ENCODE results near the gene OASL.

The OASL gene

DNA sequence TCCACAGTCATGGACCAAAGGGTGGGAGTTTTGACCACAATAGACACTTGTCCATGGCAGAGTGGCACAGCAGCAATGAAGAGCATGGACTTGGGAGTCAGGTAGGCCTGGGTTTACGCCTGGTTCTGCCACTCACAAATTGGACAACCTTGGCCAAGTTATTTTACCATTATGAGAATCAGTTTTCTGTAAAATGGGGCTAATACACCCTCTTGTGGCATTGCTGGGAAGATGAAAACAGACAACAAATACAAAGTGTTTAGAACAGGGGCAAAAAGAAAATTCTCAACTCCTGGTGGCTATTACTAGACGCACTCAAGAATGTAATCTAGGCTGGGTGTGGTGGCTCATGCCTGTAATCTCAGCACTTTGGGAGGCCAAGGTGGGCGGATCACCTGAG is 25.3 kb downstream of the OASL start:
- no peak for DNase-seq

DNA sequence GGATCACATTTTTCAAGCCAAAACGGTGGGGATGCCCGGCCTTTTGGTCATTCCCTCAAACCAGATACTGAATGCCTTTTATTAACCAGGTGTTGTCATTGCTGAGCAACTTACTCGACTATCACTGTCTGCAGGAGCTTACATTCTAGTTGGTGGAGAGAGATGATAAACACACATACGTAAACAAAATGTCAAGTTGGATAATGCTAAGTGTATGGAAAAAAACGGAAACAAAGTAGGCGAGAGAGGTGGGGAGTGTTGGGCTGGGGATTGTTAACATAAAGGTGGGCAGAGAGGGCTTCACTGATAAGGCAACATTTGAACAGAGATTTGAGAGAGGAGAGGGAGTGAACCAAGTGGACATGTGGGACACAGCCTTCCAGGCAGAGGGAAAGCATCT is 27.2 kb downstream of the OASL start:
- DNase-seq = no peak

DNA sequence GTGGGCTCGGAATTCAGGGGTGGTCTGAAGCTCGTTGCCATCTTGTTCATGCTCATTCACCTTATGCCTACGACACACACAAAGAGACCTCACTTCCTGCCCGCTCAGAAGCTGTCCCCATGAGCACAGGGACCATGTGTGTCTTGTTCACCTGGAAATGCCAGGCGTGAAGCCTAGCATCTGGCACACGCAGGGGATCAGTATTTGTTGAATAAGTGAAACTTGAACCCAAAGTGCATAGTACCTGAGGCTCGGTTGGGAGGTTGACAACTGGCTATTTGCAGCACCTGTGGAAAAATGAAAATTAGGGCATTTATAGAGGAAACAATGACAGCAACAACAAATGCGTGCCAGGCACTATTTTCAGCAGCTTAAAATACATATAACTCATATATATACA is 28.2 kb downstream of the OASL start:
- DNase-seq = no peak

DNA sequence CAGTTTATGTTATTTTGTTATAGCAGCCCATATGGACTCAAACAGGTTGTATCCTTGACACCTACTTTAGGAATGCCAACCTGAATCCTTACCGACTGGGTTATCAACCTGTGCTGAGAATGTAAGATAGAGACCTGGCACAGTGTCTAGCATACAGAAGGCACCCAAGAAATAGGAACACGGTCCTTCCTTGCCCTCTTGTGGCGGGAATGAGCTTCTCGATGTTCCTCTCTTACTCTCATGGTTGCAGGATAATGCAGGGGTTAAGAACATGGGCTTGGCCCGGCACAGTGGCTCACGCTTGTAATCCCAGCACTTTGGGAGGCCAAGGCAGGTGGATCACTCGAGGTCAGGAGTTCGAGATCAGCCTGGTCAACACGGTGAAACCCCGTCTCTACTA is 29.3 kb downstream of the OASL start:
- DNase-seq = no peak

DNA sequence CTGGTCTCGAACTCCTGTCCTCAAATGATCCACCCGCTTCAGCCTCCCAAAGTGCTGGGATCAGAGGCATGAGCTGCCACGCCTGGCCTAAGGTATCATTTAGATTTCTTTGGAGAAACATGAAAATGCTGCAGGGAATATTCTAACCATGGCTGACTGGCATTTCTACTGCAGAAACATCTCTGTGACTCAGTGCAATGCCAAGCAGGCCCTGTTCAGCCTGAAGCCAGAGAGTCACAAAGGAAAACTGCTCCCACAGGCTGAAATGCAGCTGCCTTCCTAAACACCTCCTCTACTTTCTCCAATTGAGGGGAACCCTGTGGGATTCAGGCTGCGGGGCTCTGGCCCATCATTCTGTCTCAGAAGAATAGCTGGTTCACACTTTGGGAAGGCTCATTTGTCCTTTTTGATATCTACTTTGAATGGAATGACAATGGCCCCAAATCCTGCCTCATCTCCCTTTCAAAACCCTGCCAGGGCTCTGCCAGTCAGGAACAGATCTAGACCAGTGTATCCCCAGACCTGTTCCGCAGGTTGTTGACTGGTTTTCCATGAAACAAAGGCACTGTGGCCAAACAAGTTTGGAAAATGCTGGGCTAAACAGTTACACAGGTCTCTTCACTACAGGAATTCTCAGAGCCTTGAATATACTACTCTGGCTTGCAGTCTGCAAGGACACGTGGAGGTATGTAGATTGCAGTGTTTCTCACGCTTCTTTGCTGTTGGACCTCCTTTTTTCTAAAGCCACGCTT is 30.5 kb downstream of the OASL start:
- no peak for DNase-seq

DNA sequence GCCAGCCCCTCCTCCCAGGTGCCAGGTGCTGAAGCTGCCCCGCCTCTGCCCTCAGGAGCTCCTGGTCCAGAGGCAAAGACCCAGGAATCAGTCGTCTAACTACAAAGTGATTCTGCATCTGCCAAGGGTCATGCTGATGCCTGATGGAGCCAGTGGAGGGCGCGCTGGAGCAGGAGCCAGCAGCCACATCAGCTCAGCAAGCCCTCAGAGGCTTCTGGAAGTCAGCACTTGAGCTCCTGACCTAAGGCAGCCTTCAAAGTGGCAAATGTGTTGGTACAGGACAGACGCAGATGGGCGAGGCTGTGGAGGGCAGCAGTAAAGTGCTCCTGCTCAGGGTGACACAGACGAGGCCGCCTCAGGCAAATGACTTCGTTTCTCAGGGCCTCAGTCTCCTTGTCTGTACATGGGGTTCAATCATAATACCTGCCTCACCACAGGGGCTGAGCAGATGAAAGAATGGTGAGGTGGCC is 33.7 kb downstream of the OASL start:
- DNase-seq = no peak

DNA sequence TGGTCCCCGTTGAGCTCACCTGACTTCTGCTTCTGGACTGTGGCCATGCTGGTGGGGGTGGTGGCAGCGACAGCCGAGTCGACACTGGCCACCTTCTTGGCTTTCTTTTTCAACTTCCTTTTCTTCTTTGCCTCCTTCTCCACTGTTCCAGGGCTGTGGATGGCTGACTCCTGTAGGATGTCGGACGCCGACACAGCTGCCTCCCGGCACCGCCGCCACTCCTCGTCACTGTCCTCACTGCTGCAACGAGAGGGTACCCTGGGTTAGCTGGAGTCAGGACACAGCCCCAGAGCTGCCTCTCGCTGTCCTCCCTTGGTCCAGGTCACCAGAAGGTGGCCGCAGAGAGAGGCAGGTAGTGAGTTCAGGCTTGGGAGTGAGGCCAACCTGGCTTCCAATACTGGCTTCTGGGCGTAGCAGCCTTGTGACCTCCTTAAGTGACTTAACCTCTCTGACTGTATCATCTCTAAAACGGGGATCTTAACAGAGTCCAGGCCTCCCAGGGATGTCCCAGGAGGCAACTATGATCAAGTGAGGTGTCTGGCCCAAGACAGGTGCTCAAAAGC is 34.7 kb downstream of the OASL start:
- DNase-seq = no peak

DNA sequence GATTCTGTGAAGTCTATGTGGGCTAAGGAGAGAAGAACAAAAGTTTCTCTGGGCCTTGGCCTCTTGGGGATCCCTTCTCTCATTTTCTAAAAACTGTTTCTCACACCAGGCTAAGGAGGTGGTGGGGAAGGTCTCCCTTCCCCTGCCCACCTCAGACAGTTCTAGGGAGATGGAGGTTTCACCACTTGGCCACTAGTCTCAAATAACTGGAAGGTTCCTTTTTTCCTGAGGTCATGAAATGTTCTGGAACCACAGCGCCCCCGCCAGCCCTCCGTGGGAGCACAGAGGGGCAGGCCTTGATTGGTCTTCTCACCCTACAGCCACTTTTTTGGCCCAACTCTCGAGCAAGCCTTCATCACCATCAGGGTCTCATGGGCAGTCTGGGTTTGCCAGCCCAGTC is 35.4 kb downstream of the OASL start:
- DNase-seq = no peak

DNA sequence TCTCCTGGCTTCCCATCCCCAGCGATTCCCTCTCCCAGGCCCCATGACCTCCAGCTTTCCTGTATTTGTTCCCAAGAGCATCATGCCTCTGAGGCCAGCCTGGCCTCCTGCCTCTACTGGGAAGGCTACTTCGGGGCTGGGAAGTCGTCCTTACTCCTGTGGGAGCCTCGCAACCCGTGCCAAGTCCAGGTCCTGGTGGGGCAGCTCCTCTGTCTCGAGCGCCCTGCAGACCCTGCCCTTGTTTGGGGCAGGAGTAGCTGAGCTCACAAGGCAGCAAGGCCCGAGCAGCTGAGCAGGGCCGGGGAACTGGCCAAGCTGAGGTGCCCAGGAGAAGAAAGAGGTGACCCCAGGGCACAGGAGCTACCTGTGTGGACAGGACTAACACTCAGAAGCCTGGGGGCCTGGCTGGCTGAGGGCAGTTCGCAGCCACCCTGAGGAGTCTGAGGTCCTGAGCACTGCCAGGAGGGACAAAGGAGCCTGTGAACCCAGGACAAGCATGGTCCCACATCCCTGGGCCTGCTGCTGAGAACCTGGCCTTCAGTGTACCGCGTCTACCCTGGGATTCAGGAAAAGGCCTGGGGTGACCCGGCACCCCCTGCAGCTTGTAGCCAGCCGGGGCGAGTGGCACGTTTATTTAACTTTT is 37.1 kb downstream of the OASL start:
- no peak for DNase-seq

DNA sequence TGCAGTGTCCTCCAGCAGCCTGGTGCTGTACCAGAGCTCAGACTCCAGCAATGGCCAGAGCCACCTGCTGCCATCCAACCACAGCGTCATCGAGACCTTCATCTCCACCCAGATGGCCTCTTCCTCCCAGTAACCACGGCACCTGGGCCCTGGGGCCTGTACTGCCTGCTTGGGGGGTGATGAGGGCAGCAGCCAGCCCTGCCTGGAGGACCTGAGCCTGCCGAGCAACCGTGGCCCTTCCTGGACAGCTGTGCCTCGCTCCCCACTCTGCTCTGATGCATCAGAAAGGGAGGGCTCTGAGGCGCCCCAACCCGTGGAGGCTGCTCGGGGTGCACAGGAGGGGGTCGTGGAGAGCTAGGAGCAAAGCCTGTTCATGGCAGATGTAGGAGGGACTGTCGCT is 38.0 kb downstream of the OASL start:
- DNase-seq = no peak

DNA sequence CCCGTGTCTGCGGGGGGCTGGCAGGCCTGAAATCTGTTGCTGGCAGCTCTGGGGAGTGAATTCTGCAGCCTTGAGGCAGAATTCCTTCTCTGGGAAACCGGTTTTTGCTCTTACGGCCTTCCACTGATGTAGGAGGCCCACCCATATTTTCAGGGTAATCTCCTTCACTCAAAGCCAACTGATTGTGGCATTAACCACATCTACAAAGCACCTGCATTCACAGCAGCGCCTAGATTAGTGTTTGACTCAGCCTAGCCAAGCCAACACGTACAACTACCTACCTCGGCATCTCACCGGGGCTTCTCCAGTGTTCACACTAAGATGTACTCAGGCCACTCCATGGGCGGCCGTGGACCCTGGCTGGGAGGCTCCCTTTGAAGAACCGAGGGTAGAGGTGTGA is 38.5 kb downstream of the OASL start:
- DNase-seq = no peak

DNA sequence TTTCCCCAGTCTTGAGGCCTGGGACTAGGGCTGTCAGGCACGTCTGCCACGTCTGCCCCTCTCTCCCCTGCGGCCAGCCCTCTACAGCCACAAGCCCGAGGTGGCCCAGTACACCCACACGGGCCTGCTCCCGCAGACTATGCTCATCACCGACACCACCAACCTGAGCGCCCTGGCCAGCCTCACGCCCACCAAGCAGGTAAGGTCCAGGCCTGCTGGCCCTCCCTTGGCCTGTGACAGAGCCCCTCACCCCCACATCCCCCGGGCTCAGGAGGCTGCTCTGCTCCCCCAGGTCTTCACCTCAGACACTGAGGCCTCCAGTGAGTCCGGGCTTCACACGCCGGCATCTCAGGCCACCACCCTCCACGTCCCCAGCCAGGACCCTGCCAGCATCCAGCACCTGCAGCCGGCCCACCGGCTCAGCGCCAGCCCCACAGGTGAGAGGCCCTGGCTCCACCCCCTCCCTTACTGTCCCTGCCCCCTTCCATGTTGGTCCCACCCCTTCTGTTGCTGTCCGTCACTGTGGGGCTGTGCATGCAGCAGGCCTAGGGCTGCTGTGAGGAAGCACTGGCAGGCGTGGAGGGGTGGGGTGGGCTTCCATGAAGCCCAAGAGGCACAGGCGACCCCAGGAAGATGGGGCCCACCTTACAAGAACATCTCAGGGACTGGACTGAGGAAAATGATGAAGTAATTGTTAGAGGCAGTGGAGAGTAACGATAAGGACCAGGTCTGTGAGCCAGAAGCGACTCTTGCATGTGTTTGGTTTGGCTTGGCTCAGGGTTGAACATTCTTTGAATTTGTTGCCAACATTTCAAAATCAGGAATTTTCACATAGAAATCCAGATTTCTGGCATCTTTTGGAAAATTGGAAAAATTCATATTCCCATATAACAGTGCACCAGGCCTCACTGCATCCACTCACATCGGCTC is 39.6 kb downstream of the OASL start:
- DNase-seq = no peak

DNA sequence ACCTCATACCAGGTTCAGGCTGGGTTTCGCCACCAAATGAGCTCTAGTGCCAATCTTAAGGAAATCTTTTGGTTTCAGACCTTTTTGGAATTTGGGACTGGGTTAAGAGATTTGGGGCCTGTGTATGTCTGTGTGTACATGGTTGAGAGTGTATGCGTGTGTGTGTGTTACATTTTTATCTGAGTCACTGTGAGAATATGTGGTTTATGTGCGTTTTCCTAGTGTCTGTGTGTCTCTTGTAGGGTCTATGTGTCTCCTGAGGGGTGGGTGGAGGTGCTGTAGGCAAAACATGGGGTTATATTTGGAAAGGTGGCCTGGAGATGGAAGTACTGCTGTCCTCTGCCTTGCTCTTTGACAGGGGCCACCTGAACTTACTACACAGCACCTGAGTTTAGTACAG is 40.6 kb downstream of the OASL start:
- no peak for DNase-seq

DNA sequence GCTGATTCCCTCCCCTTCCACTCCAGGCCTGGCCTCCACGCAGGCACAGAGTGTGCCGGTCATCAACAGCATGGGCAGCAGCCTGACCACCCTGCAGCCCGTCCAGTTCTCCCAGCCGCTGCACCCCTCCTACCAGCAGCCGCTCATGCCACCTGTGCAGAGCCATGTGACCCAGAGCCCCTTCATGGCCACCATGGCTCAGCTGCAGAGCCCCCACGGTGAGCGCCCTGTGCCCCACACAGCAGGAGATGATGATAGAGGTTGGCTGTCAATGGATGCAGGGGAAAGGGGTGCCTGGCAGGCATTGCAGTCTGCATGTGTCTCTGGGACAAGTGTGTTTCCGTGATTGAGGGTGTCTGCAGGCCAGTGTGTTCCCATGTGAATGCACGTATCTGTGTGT is 41.6 kb downstream of the OASL start:
- no peak for DNase-seq

DNA sequence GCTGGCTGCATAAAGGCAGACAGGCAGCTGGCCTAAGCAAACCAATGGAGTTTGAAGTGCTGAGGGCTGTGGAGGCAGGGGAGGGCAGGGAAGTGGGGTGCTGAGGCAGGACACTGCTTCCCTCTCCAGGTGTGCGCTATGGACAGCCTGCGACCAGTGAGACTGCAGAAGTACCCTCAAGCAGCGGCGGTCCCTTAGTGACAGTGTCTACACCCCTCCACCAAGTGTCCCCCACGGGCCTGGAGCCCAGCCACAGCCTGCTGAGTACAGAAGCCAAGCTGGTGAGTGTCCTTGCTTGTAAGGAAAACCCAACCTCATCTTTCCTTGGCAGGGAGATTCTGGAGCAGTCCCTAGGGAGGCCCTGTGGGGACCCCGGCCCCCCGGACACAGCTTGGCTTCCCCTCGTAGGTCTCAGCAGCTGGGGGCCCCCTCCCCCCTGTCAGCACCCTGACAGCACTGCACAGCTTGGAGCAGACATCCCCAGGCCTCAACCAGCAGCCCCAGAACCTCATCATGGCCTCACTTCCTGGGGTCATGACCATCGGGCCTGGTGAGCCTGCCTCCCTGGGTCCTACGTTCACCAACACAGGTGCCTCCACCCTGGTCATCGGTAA is 42.8 kb downstream of the OASL start:
- no peak for DNase-seq

DNA sequence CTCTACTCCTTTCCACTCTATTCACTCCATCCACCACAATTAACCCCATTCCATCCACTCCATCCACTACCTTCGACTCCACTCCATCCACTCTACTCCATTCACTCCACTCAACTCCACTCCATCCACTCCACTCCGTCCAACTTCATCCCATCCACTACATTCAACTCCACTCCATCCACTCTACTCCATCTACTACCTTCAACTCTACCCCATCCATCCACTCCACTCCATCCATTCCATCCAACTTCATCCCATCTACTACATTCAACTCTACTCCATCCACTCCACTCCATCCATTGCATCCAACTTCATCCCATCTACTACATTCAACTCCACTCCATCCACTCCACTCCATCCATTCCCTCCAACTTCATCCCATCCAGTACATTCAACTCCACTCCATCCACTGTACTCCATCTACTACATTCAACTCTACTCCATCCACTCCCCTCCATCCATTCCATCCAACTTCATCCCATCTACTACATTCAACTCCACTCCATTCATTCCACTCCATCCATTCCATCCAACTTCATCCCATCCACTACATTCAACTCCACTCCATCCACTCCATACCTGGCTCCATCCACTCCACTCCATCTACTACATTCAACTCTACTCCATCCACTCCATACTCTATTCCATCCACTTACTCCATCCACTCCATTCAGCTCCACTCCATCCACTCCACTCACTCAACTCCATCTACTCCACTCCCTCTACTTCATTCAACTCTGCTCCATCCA is 44.3 kb downstream of the OASL start:
- no peak for DNase-seq

DNA sequence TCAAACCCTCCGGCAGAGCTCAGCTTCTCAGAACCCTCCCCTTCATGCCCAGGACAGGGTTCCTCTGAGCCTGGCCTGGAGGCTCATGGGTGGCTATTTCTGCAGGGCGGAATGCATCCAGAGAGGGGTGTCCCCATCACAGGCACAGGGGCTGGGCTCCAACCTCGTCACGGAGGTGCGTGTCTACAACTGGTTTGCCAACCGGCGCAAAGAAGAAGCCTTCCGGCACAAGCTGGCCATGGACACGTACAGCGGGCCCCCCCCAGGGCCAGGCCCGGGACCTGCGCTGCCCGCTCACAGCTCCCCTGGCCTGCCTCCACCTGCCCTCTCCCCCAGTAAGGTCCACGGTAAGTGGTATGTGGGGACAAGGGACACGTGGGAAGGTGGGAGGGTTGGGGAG is 45.0 kb downstream of the OASL start:
- DNase-seq = no peak

DNA sequence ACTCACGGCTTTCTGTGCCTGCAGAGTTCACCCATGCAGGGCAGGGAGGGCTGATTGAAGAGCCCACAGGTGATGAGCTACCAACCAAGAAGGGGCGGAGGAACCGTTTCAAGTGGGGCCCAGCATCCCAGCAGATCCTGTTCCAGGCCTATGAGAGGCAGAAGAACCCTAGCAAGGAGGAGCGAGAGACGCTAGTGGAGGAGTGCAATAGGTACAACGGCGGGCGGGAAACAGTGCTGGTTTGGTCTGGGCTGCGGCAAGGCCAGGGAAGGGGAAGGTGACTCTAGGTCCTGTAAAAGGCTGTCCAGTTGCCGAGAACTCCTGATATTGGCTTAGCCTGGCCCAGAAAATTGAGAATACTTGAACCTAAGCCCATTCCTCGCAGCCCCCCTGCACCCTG is 45.5 kb downstream of the OASL start:
- no peak for DNase-seq

DNA sequence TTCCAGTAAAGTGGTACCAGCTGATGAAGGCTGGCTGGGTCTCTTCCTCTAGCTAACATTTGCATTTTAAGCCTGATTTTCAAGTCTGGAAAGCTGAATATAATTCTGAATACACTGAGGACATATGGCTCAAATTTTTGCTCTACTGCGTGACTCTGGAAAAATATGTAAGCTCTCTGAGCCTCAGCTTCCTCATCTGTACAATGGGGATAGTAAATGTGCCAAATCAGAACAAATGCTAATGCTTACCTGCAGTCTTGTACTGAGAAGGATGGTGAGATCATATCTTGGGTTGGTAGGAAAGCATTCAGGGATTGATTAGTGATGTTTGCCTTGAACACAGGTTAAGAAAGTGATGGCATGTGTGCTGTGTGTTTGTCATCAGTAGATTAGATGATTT is 46.1 kb downstream of the OASL start:
- DNase-seq = no peak

DNA sequence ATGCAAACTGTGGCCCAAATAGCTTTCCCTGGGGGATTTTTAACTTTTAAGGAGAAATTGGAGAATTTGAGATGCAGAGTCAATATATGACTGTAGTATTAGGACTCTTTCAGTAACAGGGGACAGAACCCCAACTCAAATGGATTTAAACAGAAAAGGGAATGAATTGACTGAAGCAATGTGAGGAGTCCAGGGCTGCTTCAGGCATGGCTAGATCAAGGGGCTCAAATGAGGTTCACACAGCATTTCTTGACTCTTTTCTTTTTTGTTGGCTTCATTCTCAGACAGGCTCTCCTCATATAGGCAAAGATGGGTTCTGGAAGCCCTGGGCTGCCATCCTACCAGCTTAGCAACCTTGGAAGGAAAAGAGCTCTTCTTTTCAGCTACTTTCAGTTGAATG is 47.1 kb downstream of the OASL start:
- no peak for DNase-seq

DNA sequence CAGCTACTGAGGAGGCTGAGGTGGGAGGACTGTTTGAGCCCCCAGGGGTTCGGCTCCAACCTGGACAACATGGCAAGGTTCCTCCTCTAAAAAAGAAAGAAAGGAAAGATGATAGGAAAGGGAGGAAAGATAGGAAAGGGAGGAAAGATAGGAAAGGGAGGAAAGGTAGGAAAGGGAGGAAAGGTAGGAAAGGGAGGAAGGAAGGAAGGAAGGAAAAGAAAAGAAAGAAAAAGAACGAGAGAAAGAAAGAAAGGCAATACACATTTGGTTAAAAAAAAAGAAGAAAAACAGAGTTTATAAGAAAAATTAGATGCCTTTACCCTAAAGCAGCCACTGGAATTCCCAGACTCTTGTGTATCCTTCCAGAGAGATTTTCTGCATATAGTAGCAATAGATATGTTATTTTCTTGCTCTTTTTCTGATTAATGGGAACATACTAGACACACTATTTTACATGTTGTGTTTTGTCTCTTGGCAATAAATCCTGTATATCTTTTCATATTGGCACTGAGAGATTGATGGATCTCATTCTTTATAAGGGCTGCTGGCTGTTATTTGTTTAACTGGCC is 48.5 kb downstream of the OASL start:
- no peak for DNase-seq

DNA sequence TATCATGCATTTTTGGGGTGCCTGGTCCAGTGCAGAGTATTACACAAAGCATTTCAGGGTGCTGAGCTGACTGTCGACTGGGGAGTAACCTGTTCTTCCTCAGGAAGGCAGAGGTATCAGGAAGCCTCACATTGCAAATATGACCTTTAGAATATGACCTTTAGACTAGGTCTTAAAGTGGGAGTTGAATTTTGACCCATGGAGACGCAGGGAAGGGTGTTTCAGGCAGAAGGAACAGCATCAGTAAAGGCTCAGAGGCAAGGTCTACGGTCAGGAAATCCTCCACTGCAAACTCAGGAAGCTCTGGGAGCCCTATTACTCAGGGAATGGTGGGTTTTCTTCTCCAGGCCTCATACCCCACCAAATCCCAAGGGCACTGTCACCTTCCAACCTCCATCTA is 49.4 kb downstream of the OASL start:
- no peak for DNase-seq

Data from activated CD4-positive, alpha-beta T cell treated with anti-CD3 and anti-CD28 coated beads for 1 hour (primary cell).